HG03097 (cell line): ENCODE data around the gene SOX30.

ENCODE experiments used
- ATAC-seq: cut with Tn5 transposase; IDR thresholded peaks from one replicate; pipeline ENCODE4 v1.9.1; 2021; ENCODE audit not compliant: unreplicated experiment, low FRiP score

Gene SOX30

GRCh38 chr5:157665467-157666070 is 13.3 kb upstream of the SOX30 start:
- no peak for ATAC-seq

DNA sequence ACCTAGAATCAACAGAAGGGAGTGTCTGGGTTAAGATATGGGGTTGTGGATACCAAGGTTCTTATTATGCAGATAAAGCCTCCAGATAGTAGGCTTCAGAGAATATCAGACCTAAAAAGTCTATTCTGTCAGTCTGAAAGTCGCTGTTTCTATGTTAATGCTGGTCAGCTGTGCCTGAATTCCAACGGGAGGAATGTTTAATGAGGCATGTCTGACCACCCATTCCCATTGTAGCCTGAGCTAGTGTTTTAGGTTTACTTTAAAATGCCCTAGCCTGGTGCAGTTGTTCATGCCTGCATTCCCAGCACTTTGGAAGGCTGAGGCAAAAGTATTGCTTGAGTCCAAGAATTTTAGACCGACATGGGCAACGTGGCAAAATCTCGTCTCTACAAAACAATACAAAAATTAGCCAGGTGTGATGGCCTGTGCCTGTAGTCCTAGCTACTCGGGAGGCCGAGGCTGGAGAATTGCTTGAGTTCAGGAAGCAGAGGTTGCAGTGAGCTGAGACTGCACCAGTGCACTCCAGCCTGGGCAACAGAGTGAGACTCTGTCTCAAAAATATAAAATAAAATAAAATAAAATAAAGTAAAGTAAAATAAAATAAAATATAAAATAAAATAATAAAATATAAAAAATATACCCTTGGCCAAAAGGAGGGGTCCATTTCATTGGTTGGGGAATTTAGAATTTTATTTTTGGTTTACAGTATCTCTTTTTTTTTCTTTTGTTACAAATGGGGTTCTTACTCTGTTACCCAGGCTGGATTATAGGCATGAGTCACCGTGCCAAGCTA is 7.8 kb upstream of the SOX30 start:
- no peak for ATAC-seq

DNA sequence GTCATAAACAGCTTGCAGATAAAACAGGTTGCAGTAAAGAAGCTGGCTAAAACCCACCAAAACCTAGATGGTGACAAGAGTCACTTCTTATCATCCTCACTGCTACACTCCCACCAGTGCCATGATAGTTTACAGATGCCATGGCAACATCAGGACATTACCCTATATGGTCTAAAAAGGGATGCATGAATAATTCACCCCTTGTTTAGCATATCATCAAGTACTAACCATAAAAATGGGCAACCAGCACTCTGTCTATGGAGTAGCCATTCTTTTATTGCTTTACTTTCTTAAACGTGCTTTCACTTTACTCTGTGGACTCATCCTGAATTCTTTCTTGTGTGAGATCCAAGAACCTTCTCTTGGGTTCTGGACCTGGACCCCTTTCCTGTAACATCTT is 6.7 kb upstream of the SOX30 start:
- no peak for ATAC-seq

GRCh38 chr5:157657516-157657915 is 5.3 kb upstream of the SOX30 start:
- ATAC-seq = no peak

- ATAC-seq = peak; percentile 59
Observed at GRCh38 chr5:157651623-157652376, 438 bp downstream of the SOX30 start.

- no peak for ATAC-seq
Observed at GRCh38 chr5:157650991-157651611, 1.1 kb downstream of the SOX30 start.

GRCh38 chr5:157649101-157649500 is 3.1 kb downstream of the SOX30 start:
- ATAC-seq = no peak

- no peak for ATAC-seq
Observed at GRCh38 chr5:157648275-157648990, 3.8 kb downstream of the SOX30 start.

DNA sequence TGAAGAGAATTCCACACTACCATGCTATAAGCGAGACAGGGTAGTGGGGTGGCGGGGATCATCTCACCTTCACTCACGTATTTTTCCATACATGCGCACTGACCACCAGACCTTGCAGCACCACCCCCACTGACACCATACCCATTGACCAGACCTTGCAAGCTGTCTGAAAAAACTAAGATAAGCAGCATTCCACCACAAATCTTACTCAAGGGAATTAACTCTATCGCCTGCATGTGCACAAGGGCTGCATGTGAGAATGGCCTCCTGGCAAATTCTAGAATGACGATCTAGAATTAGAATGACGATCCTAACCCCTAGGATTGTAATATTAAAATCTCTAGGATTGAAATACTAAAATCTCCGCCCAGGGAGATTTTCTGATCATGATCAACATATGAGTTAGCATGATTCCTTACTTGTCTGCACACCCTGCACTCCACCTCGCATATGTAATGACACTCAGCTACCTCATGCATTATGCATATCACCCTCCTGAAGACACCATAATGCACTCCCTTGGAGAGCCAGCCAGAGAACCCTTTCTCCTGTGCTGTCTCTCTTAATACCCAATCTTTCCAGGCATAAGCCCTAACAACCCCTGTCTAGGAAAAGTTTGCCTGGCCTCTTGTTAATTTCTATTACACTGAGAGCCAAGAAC is 11.7 kb downstream of the SOX30 start:
- ATAC-seq = no peak

DNA sequence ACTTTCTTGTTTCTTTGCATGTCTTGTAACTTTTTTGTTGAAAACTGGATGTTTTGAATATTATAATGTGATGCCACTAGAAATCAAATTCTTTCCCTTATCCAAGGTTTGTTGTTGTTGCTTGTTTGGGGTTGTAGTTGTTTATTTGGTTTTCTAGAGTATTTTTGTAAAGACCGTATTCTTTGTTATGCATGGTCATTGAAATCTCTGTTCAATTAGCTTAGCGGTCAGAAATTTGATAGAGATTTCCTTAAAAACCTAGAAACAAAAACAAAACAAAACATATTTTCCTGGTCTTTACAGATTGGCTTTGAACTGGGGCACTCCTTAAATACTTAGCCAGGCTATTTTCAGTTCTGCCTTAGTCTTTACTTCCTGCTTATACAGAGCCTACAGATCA is 21.9 kb downstream of the SOX30 start:
- ATAC-seq = no peak

DNA sequence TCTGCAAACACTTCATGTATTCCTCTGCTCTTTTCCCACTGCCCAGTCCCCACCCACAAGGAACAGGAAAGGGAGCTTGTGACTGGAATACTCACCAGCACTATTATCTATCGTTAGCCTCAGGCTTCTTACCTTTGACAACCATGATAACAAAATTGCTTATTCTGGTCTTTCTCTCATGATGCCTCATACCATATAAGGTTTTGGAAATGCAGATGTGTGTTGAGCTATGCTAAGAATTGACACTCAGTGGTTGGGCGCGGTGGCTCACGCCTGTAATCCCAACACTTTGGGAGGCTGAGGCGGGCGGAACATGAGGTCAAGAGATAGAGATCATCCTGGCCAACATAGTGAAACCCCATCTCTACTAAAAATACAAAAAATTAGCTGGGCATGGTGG is 25.4 kb downstream of the SOX30 start:
- no peak for ATAC-seq

GRCh38 chr5:157624144-157624543 is 28.1 kb downstream of the SOX30 start:
- ATAC-seq = no peak

DNA sequence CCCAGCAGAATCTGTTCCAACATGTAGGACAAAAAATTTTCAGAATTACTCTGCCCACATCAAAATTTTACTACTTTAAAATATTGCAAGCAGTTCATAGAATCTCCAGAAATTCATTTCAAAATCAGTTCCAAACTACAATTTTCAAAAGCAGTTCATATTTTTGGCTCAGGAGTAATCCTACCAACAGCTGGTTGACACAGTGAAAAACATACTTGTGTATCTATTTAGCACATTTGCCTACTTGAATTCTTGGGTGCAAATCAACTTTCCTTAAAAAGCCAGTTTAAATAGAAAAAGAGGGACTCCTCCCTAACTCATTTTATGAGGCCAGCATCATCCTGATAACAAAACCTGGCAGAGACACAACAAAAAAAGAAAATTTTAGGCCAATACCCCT is 31.5 kb downstream of the SOX30 start:
- no peak for ATAC-seq

DNA sequence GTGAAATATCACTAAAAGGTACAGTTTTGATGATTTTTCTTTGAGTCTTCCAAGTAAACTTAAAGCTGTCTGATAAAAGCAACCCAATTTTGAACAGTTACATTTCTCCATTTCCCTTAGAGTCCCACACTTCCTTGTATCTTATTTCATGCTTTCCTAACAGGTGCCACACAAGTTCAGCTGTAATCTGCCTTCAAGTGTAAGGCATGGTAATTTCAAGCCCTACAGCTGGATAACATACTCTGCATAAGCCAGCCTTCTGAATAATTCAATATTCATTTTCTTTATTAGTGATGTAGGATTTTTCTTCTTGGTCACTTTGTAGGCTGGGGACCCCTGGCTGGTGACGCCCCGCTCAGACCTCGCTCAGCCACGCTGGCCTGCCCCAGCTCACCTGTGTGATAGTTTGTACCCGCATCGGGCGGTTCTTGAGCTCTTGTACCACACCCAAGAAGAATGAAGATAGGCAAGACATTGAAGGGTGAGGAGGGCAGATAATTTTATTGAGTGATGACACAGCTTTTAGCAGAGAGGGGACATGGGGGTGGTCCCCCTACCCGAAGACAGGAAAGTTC is 34.0 kb downstream of the SOX30 start:
- ATAC-seq = no peak

DNA sequence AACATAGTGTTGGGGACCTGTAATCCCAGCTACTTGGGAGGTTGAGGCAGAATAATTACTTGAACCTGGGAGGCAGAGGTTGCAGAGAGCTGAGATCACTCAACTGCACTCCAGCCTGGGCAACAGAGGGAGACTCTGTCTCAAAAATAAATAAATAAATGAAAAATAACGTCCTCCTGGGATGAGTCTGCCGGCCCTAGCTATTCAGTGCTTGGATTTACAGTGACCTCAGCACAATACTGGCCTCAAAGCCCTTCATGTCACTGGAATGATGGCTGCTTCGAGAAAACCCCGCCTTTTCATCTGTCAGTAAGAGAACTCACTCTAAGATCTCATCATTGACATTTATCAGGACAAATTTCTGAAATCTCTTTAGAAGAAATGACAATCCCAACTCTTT is 35.5 kb downstream of the SOX30 start:
- no peak for ATAC-seq

GRCh38 chr5:157613385-157614245 is 38.6 kb downstream of the SOX30 start:
- no peak for ATAC-seq

- no peak for ATAC-seq
Observed at GRCh38 chr5:157612581-157612980, 39.7 kb downstream of the SOX30 start.

DNA sequence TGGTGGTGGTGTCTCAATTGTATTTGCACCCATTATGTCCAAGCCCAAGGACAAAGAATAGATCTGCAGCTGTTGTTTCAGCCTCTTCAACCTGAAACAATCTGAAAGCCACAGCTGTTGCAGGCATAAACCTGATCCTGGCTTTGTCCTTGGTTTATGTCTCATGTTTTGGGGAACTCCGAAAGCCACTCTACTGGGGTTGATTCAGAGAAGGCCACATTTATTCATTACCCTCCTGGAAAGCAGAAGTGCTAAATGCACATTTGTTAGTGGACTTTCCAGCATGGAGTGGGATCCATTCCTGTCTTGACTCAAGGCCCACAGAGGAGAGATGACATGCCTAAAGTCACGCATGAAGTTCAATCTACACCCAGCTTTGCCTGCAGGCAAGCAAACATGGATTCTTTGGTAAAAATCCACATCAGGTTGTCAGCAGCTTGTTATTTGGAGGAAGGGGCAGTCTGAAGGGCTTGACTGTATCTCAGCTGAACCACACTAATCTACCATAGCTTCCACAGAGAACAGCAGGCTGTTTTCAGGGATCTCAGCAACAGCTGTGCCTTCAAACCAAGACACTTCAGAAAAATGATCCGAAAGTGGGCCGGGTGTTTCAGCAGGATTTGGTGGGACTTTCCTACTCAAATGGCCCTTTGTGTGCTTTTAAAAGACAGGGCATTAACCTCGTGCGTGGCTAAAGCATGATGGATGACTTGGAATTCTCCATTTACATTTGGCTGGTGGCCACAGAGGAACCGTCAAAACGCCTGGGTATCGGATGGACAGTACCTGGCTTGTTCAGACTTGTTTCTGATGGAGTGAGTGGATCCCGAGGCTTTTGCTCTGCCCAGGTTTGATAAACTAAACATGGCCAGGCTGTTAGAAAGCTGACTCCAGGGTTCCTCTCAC is 40.4 kb downstream of the SOX30 start:
- no peak for ATAC-seq
